Neural progenitor cell (in vitro differentiated cells): ENCODE results near the gene NEK8. TPM values are rescaled to one million over a fixed set of nuclear protein-coding genes. Genes with fewer than 3 reads are reported as not detected.

ENCODE experiments used
- DNase-seq: peaks from one replicate; pipeline ENCODE4 v3.0.0-alpha.2; 2016; ENCODE audit warnings: low spot score
- H2AFZ ChIP-seq: fragments of 200-600 bp; sonication (generic); replicated peaks from 2 replicates; pipeline ENCODE4 v1.6.1; 2016; ENCODE audit warnings: antibody characterized with exemption
- H3F3A ChIP-seq: fragments of 200-600 bp; sonication (generic); 2 replicates; pipeline ENCODE4 v1.6.1; 2016; ENCODE audit warnings: antibody characterized with exemption, low read depth
- H3K27ac ChIP-seq: fragments of 200-600 bp; sonication (generic); 2 replicates; pipeline ENCODE4 v1.5.1; 2016; ENCODE audit warnings: mild to moderate bottlenecking
- H3K27me3 ChIP-seq: fragments of 200-600 bp; sonication (generic); 2 replicates; pipeline ENCODE4 v1.6.1; 2016; ENCODE audit warnings: mild to moderate bottlenecking, moderate library complexity
- H3K36me3 ChIP-seq: fragments of 200-600 bp; sonication (generic); 2 replicates; pipeline ENCODE4 v1.5.1; 2016
- H3K4me1 ChIP-seq: fragments of 200-600 bp; sonication (generic); 2 replicates; pipeline ENCODE4 v1.6.1; 2016; ENCODE audit warnings: mixed run types
- H3K4me2 ChIP-seq: fragments of 200-600 bp; sonication (generic); 2 replicates; pipeline ENCODE4 v1.6.1; 2016
- H3K4me3 ChIP-seq: fragments of 200-600 bp; sonication (generic); 2 replicates; pipeline ENCODE4 v1.5.1; 2016
- H3K79me2 ChIP-seq: fragments of 200-600 bp; sonication (generic); 2 replicates; pipeline ENCODE4 v1.6.1; 2016; ENCODE audit warnings: low read depth
- H3K9ac ChIP-seq: fragments of 200-600 bp; sonication (generic); 2 replicates; pipeline ENCODE4 v1.6.1; 2016
- H3K9me3 ChIP-seq: fragments of 200-600 bp; sonication (generic); 2 replicates; pipeline ENCODE4 v1.5.1; 2016; ENCODE audit warnings: low read depth
- H4K20me1 ChIP-seq: fragments of 200-600 bp; sonication (generic); 2 replicates; pipeline ENCODE4 v1.6.1; 2016; ENCODE audit warnings: low read depth
- H3K27ac Mint-ChIP-seq: 3 replicates; pipeline ENCODE4 v1.8.0; 2021; ENCODE audit warnings: mixed read lengths
- H3K27me3 Mint-ChIP-seq: 2 replicates; pipeline ENCODE4 v1.8.0; 2022; ENCODE audit warnings: low read depth, mild to moderate bottlenecking, inconsistent platforms, moderate library complexity, mixed read lengths; ENCODE audit not compliant: insufficient read depth
- H3K36me3 Mint-ChIP-seq: 3 replicates; pipeline ENCODE4 v1.8.0; 2021; ENCODE audit warnings: mixed read lengths
- H3K4me1 Mint-ChIP-seq: 3 replicates; pipeline ENCODE4 v1.8.0; 2021; ENCODE audit warnings: mixed read lengths
- H3K4me3 Mint-ChIP-seq: 3 replicates; pipeline ENCODE4 v1.8.0; 2021; ENCODE audit warnings: mild to moderate bottlenecking, moderate library complexity, mixed read lengths
- H3K9me3 Mint-ChIP-seq: 3 replicates; pipeline ENCODE4 v1.8.0; 2020; ENCODE audit warnings: mixed read lengths
- EZH2 ChIP-seq: fragments of 200-600 bp; sonication (generic); IDR thresholded peaks from 2 replicates; pipeline ENCODE4 v1.6.1; 2017; ENCODE audit warnings: antibody characterized with exemption, mild to moderate bottlenecking, moderate library complexity
- EZH2phosphoT487 ChIP-seq: fragments of 200-600 bp; sonication (generic); IDR thresholded peaks from 2 replicates; pipeline ENCODE4 v1.6.1; 2017; ENCODE audit warnings: antibody characterized with exemption
- total RNA-seq: library from RNA; depleted of rRNA; stranded (reverse); fragments of >200 nt; gene quantifications from 2 replicates; pipeline ENCODE4 v1.2.3, GENCODE V29; 2015; ENCODE audit warnings: low replicate concordance
- TF ChIP-seq, protein P1 (sequence below): fragments of 200-600 bp; sonication (generic); IDR thresholded peaks from 2 replicates; pipeline ENCODE4 v1.5.1; 2017; ENCODE audit warnings: antibody characterized with exemption, mild to moderate bottlenecking

Gene NEK8
- total RNA-seq, 1 donor from 2014 or later, result 3.7 TPM

DNA sequence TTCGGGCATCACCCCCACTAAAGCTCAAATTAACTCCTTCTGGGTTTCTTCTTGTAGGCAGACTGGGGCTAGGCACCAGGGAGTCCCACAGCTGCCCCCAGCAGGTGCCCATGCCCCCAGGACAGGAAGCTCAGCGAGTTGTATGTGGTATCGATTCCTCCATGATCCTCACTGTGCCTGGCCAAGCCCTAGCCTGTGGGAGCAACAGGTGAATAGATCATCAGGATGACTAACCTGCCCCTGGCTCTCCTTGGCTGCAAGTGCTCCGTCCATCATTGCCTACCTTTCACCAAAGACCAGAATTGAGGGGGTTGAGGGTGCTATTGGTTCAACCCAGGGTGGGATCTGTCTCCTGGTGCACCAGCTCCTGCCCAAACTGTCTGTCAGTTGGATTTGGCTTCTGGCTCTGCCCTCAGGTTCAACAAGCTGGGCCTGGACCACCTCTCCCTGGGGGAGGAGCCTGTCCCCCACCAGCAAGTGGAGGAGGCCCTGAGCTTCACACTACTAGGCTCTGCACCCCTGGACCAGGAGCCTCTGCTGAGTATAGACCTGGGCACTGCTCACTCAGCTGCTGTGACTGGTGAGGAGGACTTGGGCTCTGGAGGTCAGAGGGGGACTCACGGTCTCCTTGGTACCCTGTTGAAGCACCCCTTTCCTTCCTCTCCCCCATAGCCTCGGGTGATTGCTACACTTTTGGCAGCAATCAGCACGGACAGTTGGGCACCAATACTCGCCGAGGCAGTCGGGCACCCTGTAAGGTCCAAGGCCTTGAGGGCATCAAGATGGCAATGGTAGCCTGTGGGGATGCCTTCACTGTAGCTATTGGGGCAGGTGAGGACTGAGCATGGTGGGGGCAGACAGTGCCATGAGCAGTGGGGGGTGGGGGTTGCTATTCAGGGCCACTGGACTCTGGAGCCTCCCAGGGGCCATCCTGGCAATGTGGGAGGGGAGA, 12.1 kb downstream of the NEK8 start:
- Mint-ChIP-seq H3K4me1 (peaks cover 6% of the 10 kb centered on the region), H3K27ac (no peak overlapping the region), H3K36me3 (peaks cover 2% of the 10 kb centered on the region), H3K4me3 (no peak overlapping the region), H3K9me3 (peaks cover 2% of the 10 kb centered on the region), H3K27me3 (peaks cover 4% of the 10 kb centered on the region)
- H3K4me2 ChIP-seq, result no peak overlapping the region
- peaks cover 14% of the 10 kb centered on the region for H4K20me1 ChIP-seq
- H3F3A ChIP-seq, result peaks cover 28% of the 10 kb centered on the region
- no peak overlapping the region for H3K27ac ChIP-seq
- H2AFZ ChIP-seq, result no peak overlapping the region
- H3K4me1 ChIP-seq, result peaks cover 3% of the 10 kb centered on the region
- H3K4me3 ChIP-seq, result no peak overlapping the region
- DNase-seq, result no peak
- no peaks in the 10 kb centered on the region for H3K9me3 ChIP-seq
- H3K36me3 ChIP-seq, result no peaks in the 10 kb centered on the region
- peaks cover 18% of the 10 kb centered on the region for H3K79me2 ChIP-seq
- no peaks in the 10 kb centered on the region for H3K27me3 ChIP-seq
- TF ChIP-seq EZH2 (no peak), EZH2phosphoT487 (no peak)
- TF ChIP-seq, protein P1, sequence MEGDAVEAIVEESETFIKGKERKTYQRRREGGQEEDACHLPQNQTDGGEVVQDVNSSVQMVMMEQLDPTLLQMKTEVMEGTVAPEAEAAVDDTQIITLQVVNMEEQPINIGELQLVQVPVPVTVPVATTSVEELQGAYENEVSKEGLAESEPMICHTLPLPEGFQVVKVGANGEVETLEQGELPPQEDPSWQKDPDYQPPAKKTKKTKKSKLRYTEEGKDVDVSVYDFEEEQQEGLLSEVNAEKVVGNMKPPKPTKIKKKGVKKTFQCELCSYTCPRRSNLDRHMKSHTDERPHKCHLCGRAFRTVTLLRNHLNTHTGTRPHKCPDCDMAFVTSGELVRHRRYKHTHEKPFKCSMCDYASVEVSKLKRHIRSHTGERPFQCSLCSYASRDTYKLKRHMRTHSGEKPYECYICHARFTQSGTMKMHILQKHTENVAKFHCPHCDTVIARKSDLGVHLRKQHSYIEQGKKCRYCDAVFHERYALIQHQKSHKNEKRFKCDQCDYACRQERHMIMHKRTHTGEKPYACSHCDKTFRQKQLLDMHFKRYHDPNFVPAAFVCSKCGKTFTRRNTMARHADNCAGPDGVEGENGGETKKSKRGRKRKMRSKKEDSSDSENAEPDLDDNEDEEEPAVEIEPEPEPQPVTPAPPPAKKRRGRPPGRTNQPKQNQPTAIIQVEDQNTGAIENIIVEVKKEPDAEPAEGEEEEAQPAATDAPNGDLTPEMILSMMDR, result no peak
- no peak overlapping the region for H3K9ac ChIP-seq

DNA sequence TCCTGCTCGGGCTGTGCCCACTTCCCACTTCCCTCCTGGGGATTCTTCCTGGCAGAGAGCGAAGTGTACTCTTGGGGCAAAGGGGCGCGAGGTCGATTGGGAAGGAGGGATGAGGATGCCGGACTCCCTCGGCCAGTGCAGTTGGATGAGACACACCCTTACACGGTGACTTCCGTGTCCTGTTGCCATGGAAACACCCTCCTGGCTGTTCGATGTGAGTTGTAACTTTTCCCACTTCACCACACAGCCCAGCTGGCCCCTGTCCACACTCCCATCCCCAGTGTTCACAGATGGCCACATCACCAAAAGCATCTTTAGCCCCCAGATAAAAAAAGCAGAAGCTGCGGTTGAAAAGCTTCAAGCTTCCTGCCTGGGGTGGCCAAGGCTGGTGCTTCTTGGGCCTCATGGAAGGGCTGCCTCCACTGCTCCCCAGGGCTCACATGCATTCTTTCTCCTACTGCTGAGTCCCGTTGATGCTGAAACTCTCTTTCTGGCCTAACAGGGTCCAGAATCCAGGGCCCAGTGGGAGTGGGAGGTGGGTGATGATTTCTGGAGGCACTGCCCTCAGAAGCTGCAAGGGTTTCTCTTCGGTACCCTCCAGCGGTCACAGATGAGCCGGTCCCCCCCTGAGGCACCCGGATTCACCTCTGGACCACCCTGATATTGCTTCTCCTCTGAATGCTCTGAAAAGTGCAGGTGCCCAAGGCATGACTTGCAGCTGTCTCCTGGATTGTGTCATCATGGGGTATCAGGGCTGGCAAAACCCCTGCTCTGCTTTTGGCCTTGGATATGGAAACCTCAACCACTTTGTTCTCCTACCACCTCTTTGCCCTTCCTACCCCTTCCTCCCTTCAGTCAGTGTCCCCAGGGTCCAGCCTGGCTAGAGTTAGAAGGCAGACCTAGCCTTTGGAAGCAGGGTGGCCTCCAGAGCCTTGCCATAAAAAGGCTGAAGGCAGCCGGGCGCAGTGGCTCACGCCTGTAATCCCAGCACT, 13.1 kb downstream of the NEK8 start:
- peaks cover 12% of the 10 kb centered on the region for H3K4me1 ChIP-seq
- no peak for DNase-seq
- Mint-ChIP-seq H3K36me3 (peaks cover 2% of the 10 kb centered on the region), H3K4me1 (peaks cover 13% of the 10 kb centered on the region), H3K27me3 (peaks cover 4% of the 10 kb centered on the region), H3K4me3 (peak overlapping the region; percentile 25), H3K27ac (no peak overlapping the region), H3K9me3 (peaks cover 2% of the 10 kb centered on the region)
- no peak overlapping the region for H2AFZ ChIP-seq
- no peaks in the 10 kb centered on the region for H3K36me3 ChIP-seq
- H3F3A ChIP-seq, result peaks cover 38% of the 10 kb centered on the region
- H3K79me2 ChIP-seq, result peaks cover 28% of the 10 kb centered on the region
- TF ChIP-seq EZH2phosphoT487 (no peak), EZH2 (no peak)
- TF ChIP-seq, protein P1, result no peak
- no peak overlapping the region for H3K27ac ChIP-seq
- H3K9me3 ChIP-seq, result no peaks in the 10 kb centered on the region
- H3K4me3 ChIP-seq, result no peak overlapping the region
- H3K4me2 ChIP-seq, result no peak overlapping the region
- no peak overlapping the region for H3K9ac ChIP-seq
- H3K27me3 ChIP-seq, result no peaks in the 10 kb centered on the region
- H4K20me1 ChIP-seq, result peaks cover 24% of the 10 kb centered on the region

DNA sequence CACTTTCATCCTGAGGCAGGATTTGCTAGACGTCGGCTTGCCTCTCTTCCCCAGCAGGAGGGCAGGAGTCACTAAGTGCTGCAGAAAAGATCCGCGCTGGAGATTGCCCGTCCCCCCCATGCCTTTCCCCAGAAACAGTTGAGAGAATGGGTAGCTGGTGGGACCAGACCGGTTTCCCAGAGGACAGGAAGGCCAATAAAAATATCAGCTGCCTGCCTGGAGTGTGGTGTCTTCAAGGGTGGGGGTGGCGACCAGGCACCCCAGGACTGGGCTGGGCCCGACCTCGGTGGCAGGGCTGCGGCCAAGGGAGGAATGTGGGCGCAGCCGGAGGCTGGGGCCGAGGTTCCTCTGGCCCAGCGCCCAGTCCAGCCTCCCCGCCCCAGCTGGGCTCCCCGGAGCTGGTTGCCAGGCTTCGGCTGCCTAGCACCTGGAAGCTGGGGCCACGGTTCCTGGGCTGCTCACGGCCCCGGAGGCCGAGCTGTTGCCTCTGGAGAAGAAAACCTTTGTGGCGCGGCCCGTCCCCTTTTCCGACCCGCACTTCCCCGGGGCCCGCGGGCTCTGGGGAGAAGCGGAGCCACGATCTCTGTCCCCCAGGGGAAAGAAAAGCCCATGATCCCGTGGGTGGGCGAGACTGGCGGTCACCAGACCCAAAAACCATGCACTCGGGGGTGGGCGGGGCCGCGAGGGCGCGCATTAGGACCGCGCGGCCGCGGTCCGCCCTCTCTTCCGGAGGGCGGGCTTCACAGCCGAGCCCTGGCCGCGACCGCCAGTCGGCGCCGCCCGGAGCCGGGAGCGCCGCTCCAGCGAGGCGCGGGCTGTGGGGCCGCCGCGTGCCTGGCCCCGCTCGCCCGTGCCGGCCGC, 14.9 kb downstream of the NEK8 start, which contains the start of gene TRAF4:
Gene TRAF4, plus strand, starts transcription at position 769 of the 861 bp plus-strand sequence. CDS start 102 bp downstream, outside the sequence.
- peak within 1 kb of the TSS; percentile 91 for H3K4me3 Mint-ChIP-seq
- peak within 1 kb of the TSS; percentile 96 for H3K27ac Mint-ChIP-seq
- H2AFZ ChIP-seq, result no peak within 1 kb of the TSS
- peak; percentile 96 for DNase-seq
- H3K4me1 Mint-ChIP-seq, result peaks cover 17% of the 10 kb centered on the region
- H3K79me2 ChIP-seq, result peaks cover 40% of the 10 kb centered on the region
- H3K9ac ChIP-seq, result peak within 1 kb of the TSS; percentile 99
- no peaks in the 10 kb centered on the region for H3K27me3 ChIP-seq
- peaks cover 16% of the 10 kb centered on the region for H3K4me1 ChIP-seq
- TF ChIP-seq, protein P1, result no peak
- TF ChIP-seq EZH2phosphoT487 (no peak), EZH2 (no peak)
- peaks cover 54% of the 10 kb centered on the region for H3F3A ChIP-seq
- peak within 1 kb of the TSS; percentile 88 for H3K4me2 ChIP-seq
- no peaks in the 10 kb centered on the region for H3K9me3 ChIP-seq
- peak within 1 kb of the TSS; percentile 100 for H3K27ac ChIP-seq
- peaks cover 3% of the 10 kb centered on the region for H3K36me3 Mint-ChIP-seq
- H3K9me3 Mint-ChIP-seq, result no peaks in the 10 kb centered on the region
- H4K20me1 ChIP-seq, result peaks cover 42% of the 10 kb centered on the region
- peaks cover 4% of the 10 kb centered on the region for H3K27me3 Mint-ChIP-seq
- peak within 1 kb of the TSS; percentile 78 for H3K4me3 ChIP-seq
- H3K36me3 ChIP-seq, result no peaks in the 10 kb centered on the region
